Neural crest cell (in vitro differentiated cells): ENCODE data around the gene GAD2. TPM values are rescaled to one million over a fixed set of nuclear protein-coding genes. Genes with fewer than 3 reads are reported as not detected.

Source experiments
- DNase-seq: peaks from one replicate; pipeline ENCODE4 v3.0.0; 2021; ENCODE audit warnings: low read depth, mixed read lengths, low spot score
- H3K27ac Mint-ChIP-seq: one replicate; pipeline ENCODE4 v1.8.0; 2021; ENCODE audit warnings: mild to moderate bottlenecking, mixed read lengths; ENCODE audit not compliant: unreplicated experiment
- H3K27me3 Mint-ChIP-seq: 2 replicates; pipeline ENCODE4 v1.8.0; 2021; ENCODE audit warnings: low read depth, mild to moderate bottlenecking, mixed read lengths
- H3K36me3 Mint-ChIP-seq: 2 replicates; pipeline ENCODE4 v1.8.0; 2021; ENCODE audit warnings: low read depth, mild to moderate bottlenecking, mixed read lengths
- H3K4me1 Mint-ChIP-seq: 2 replicates; pipeline ENCODE4 v1.8.0; 2021; ENCODE audit warnings: mixed read lengths
- H3K4me3 Mint-ChIP-seq: one replicate; pipeline ENCODE4 v1.8.0; 2021; ENCODE audit warnings: mild to moderate bottlenecking, mixed read lengths
- H3K9me3 Mint-ChIP-seq: 2 replicates; pipeline ENCODE4 v1.8.0; 2021; ENCODE audit warnings: mixed read lengths
- total RNA-seq: library from RNA; stranded (reverse); gene quantifications from 2 replicates; pipeline ENCODE4 v1.2.1, GENCODE V29; 2021
- TF ChIP-seq, protein P1 (sequence below): fragments of 200-600 bp; sonication (generic); conservative IDR thresholded peaks from 2 replicates; pipeline ENCODE4 v1.5.0; 2021; ENCODE audit warnings: antibody characterized with exemption, mild to moderate bottlenecking

GAD2 gene
- total RNA-seq, 1 donor from 2014 or later: 0.14 TPM

DNA sequence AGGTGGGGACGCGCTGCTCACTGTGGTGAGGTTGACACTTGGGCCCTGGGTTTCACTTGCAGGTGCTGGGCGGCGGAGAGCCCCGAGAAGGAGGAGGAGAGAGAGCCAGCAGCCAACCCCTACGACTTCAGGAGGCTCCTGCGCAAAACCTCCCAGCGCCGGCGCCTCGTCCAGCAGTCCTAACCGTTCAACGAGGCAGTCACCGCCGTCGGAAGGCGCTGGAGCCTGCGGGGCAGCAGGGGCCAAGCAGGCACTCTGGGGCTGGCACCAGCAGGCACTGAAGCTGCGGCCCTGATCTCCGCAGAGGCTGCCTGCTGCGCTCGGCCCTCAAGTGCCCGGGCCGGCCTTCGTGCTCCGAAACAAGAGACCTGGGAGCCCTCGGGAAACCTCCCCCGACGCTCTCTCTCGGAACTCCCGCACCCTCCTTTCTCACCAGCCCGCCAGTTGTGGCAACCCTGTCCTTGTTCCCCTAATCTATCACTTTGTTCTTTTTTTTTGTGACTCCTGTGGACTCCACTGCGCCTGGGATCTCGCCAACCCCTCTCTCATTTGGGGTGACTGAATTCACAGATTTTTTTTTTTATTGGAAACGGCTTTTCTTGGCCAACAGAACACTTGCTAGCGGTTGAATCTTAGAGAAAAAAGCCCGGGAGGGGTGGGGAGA, 4.7 kb upstream of the GAD2 start:
- no peak overlapping the region for H3K27ac Mint-ChIP-seq
- H3K9me3 Mint-ChIP-seq: peaks cover 3% of the 10 kb centered on the region
- TF ChIP-seq, protein P1, sequence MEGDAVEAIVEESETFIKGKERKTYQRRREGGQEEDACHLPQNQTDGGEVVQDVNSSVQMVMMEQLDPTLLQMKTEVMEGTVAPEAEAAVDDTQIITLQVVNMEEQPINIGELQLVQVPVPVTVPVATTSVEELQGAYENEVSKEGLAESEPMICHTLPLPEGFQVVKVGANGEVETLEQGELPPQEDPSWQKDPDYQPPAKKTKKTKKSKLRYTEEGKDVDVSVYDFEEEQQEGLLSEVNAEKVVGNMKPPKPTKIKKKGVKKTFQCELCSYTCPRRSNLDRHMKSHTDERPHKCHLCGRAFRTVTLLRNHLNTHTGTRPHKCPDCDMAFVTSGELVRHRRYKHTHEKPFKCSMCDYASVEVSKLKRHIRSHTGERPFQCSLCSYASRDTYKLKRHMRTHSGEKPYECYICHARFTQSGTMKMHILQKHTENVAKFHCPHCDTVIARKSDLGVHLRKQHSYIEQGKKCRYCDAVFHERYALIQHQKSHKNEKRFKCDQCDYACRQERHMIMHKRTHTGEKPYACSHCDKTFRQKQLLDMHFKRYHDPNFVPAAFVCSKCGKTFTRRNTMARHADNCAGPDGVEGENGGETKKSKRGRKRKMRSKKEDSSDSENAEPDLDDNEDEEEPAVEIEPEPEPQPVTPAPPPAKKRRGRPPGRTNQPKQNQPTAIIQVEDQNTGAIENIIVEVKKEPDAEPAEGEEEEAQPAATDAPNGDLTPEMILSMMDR: no peak
- H3K4me3 Mint-ChIP-seq: no peak overlapping the region
- H3K27me3 Mint-ChIP-seq: no peaks in the 10 kb centered on the region
- H3K36me3 Mint-ChIP-seq: no peaks in the 10 kb centered on the region
- peaks cover 25% of the 10 kb centered on the region for H3K4me1 Mint-ChIP-seq
- DNase-seq: no peak

DNA sequence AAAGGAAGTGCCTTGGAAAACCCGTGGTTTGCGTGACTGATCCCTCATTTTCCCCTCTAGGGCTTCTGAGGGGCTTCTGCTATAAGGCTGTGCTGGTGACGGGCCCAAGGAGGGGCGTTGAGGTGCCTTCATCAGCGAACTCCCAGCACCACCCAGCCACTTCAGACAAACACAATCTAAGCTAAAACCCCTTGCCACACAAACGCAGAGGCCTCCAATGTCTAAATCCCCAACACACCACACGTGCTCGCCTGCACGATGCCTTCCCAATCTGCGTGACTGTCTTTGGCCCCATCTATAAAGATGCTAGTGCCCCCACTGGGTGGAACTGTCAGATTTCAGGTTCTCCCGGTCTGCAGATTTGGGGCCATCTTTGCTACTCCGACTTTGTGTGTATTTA, 4.1 kb upstream of the GAD2 start:
- DNase-seq: no peak
- Mint-ChIP-seq H3K27me3 (no peaks in the 10 kb centered on the region), H3K36me3 (no peaks in the 10 kb centered on the region), H3K27ac (no peak overlapping the region), H3K4me1 (peaks cover 31% of the 10 kb centered on the region), H3K9me3 (no peaks in the 10 kb centered on the region), H3K4me3 (no peak overlapping the region)
- TF ChIP-seq, protein P1: no peak

DNA sequence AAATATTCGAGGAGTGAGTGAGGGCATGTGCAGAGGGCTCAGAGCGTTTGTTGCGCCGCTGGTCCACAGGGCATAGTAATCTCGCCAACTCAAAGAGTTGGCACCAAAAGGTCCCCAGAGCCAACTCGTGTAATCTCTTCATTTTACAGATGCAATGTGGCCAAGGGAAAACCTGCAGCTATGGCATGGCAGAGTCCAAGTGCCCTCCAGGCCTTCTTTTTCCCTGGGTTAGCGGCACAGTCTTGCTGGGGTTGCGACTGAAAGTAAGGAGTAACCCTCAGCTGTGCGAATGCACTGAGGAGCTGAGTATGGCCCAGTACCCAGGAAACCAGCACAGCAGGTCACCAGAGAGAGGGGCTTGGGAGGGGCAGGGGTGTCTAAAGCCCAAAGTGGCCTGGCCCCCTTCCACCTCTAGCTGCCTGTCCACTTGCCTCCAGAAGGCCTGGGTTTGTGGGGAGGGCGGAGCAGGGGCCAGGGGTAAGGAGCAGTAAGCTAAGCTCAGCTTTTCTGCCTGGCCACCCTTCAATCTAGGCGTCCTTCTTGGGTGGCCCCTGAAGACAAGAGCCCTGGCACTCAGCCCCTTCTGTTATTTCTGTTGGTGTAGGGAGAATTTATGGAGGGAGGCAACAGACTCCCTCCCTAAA, 3.3 kb upstream of the GAD2 start:
- TF ChIP-seq, protein P1: no peak
- Mint-ChIP-seq H3K4me3 (no peak overlapping the region), H3K36me3 (no peaks in the 10 kb centered on the region), H3K4me1 (peaks cover 33% of the 10 kb centered on the region), H3K27ac (no peak overlapping the region), H3K9me3 (no peaks in the 10 kb centered on the region), H3K27me3 (peaks cover 4% of the 10 kb centered on the region)
- no peak for DNase-seq

DNA sequence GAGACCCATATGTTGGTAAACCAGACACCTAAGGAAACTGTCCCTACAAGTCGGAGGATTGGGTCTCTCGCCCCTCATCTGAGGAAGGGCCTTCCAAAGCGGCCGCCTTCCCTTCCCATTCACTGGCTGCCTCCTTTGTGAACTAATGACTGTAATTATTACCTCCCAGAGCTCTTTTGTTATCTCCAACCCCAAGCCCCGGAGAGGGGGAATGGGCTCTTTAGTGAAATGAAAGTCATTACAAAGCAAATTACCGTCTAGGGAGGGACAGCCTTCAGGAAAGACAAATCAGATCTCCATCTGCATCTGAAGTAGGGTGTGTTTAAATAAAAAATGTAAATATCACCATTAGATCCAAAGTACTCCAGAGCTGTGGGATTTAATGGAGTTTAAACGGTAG, 2.6 kb upstream of the GAD2 start:
- TF ChIP-seq, protein P1: no peak
- no peak overlapping the region for H3K27ac Mint-ChIP-seq
- peaks cover 37% of the 10 kb centered on the region for H3K4me1 Mint-ChIP-seq
- H3K4me3 Mint-ChIP-seq: peak overlapping the region; percentile 65
- H3K9me3 Mint-ChIP-seq: no peaks in the 10 kb centered on the region
- H3K27me3 Mint-ChIP-seq: peaks cover 11% of the 10 kb centered on the region
- no peaks in the 10 kb centered on the region for H3K36me3 Mint-ChIP-seq
- no peak for DNase-seq

DNA sequence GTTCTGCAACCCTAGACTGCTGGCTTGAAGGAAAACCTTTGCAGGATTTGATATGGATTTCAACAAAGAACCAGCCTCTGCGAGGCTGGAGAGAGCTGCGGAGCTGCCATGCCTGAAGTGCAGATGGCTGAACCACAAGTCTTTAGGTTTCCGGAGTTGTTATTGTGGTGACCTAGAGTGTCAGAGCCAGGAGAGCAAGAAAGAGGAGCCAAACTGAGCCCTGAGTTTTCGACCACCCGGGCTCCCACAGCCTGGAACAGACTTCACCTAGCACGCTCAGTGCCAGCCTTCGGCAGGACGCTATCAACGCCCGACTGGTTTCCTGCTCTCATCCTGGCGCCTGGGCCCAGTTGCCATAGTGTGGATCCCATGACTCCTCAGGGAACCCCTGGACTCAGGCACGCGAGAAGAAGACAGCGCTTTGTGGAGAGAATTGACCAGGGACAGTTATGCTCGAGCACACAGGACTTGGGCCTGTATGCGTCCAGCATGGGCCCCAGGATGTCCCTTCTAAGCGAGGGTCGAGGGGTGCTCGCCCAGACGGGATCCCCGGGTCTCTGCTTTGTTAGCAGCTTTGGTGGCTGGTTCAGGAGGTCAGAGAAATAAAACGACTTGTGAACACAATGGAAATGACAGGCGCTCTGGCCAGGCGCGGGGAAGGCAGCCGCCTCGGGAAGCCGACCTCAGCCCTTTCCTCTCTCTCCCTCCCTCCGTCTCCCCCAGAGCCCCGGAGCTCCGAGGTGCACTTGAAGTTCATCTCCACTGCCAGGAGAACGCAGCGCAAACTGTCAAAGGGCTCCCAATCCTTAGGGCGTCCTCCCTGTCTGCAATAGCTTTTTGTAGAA, 1.8 kb upstream of the GAD2 start:
- TF ChIP-seq, protein P1: no peak
- H3K27me3 Mint-ChIP-seq: peaks cover 19% of the 10 kb centered on the region
- H3K4me3 Mint-ChIP-seq: peak overlapping the region; percentile 65
- peak; percentile 9 for DNase-seq
- H3K9me3 Mint-ChIP-seq: no peaks in the 10 kb centered on the region
- no peaks in the 10 kb centered on the region for H3K36me3 Mint-ChIP-seq
- no peak overlapping the region for H3K27ac Mint-ChIP-seq
- H3K4me1 Mint-ChIP-seq: peaks cover 37% of the 10 kb centered on the region
